Activated naive CD8-positive, alpha-beta T cell treated with anti-CD3 and anti-CD28 coated beads, Interleukin-2, amount 50 U/mL, for 24 hours (primary cell): ENCODE data around the gene TCP11L2.

ENCODE experiments used
- ATAC-seq: fragments of 150-1000 bp; cut with Tn5 transposase; one replicate; pipeline ENCODE4 v1.10.0; 2021
- DNase-seq: peaks from one replicate; pipeline ENCODE4 v3.0.0; 2021
- H3K27ac Mint-ChIP-seq: one replicate; pipeline ENCODE4 v1.8.0; 2021; ENCODE audit warnings: mild to moderate bottlenecking, mixed read lengths
- H3K27me3 Mint-ChIP-seq: one replicate; pipeline ENCODE4 v1.8.0; 2021; ENCODE audit warnings: mixed read lengths
- H3K36me3 Mint-ChIP-seq: one replicate; pipeline ENCODE4 v1.8.0; 2021; ENCODE audit warnings: low read depth, mixed read lengths
- H3K4me1 Mint-ChIP-seq: one replicate; pipeline ENCODE4 v1.8.0; 2021; ENCODE audit warnings: mixed read lengths
- H3K4me3 Mint-ChIP-seq: one replicate; pipeline ENCODE4 v1.8.0; 2021; ENCODE audit warnings: mild to moderate bottlenecking, moderate library complexity, mixed read lengths
- H3K9me3 Mint-ChIP-seq: one replicate; pipeline ENCODE4 v1.8.0; 2021; ENCODE audit warnings: mixed read lengths

The TCP11L2 gene

GRCh38 chr12:106302401-106303201 is at the start of gene TCP11L2:
Gene TCP11L2, plus strand, starts transcription at chr12:106302733. Its CDS starts 8,343 bp downstream, at chr12:106311076.
- H3K27ac Mint-ChIP-seq = peak within 1 kb of the TSS; percentile 97
- peaks cover 59% of the 10 kb centered on the region for H3K4me1 Mint-ChIP-seq
- H3K9me3 Mint-ChIP-seq = no peaks in the 10 kb centered on the region
- DNase-seq (peak; percentile 91), ATAC-seq (peak; percentile 64)
- peak within 1 kb of the TSS; percentile 86 for H3K4me3 Mint-ChIP-seq
- no peaks in the 10 kb centered on the region for H3K27me3 Mint-ChIP-seq
- no peaks in the 10 kb centered on the region for H3K36me3 Mint-ChIP-seq

- ATAC-seq (no peak), DNase-seq (no peak)
- Mint-ChIP-seq H3K27me3 (no peaks in the 10 kb centered on the region), H3K4me3 (no peak overlapping the region), H3K4me1 (no peaks in the 10 kb centered on the region), H3K36me3 (no peaks in the 10 kb centered on the region), H3K27ac (no peak overlapping the region), H3K9me3 (no peaks in the 10 kb centered on the region)
Measured at GRCh38 chr12:106254724-106255123, 47.8 kb upstream of the TCP11L2 start.

GRCh38 chr12:106255493-106255892 is 47.0 kb upstream of the TCP11L2 start:
- no peak for DNase-seq
- Mint-ChIP-seq H3K27me3 (peaks cover 2% of the 10 kb centered on the region), H3K36me3 (no peaks in the 10 kb centered on the region), H3K4me1 (no peaks in the 10 kb centered on the region), H3K27ac (no peak overlapping the region), H3K9me3 (no peaks in the 10 kb centered on the region), H3K4me3 (no peak overlapping the region)
- ATAC-seq = no peak

- Mint-ChIP-seq H3K36me3 (no peaks in the 10 kb centered on the region), H3K27ac (no peak overlapping the region), H3K4me1 (no peaks in the 10 kb centered on the region), H3K9me3 (no peaks in the 10 kb centered on the region), H3K4me3 (no peak overlapping the region), H3K27me3 (peaks cover 2% of the 10 kb centered on the region)
- DNase-seq = no peak
- ATAC-seq = no peak
Measured at GRCh38 chr12:106255952-106256351, 46.6 kb upstream of the TCP11L2 start.

- Mint-ChIP-seq H3K27me3 (peaks cover 2% of the 10 kb centered on the region), H3K9me3 (no peaks in the 10 kb centered on the region), H3K4me1 (no peaks in the 10 kb centered on the region), H3K27ac (no peak overlapping the region), H3K36me3 (no peaks in the 10 kb centered on the region), H3K4me3 (no peak overlapping the region)
- no peak for ATAC-seq
- no peak for DNase-seq
Measured at GRCh38 chr12:106256524-106256923, 46.0 kb upstream of the TCP11L2 start.

GRCh38 chr12:106258226-106258625 is 44.3 kb upstream of the TCP11L2 start:
- no peaks in the 10 kb centered on the region for H3K4me1 Mint-ChIP-seq
- no peaks in the 10 kb centered on the region for H3K9me3 Mint-ChIP-seq
- no peak for ATAC-seq
- peaks cover 2% of the 10 kb centered on the region for H3K27me3 Mint-ChIP-seq
- no peak overlapping the region for H3K4me3 Mint-ChIP-seq
- H3K36me3 Mint-ChIP-seq = no peaks in the 10 kb centered on the region
- no peak for DNase-seq
- H3K27ac Mint-ChIP-seq = no peak overlapping the region

- Mint-ChIP-seq H3K27ac (no peak overlapping the region), H3K4me1 (no peaks in the 10 kb centered on the region), H3K9me3 (no peaks in the 10 kb centered on the region), H3K36me3 (no peaks in the 10 kb centered on the region), H3K4me3 (no peak overlapping the region), H3K27me3 (peaks cover 2% of the 10 kb centered on the region)
- no peak for ATAC-seq
- DNase-seq = no peak
Measured at GRCh38 chr12:106258935-106259334, 43.6 kb upstream of the TCP11L2 start.

GRCh38 chr12:106265116-106265515 is 37.4 kb upstream of the TCP11L2 start:
- Mint-ChIP-seq H3K27me3 (peaks cover 4% of the 10 kb centered on the region), H3K9me3 (no peaks in the 10 kb centered on the region), H3K36me3 (no peaks in the 10 kb centered on the region), H3K4me1 (peaks cover 8% of the 10 kb centered on the region), H3K27ac (no peak overlapping the region), H3K4me3 (no peak overlapping the region)
- no peak for DNase-seq
- ATAC-seq = no peak

GRCh38 chr12:106267535-106267934 is 35.0 kb upstream of the TCP11L2 start:
- no peak overlapping the region for H3K27ac Mint-ChIP-seq

GRCh38 chr12:106269150-106269771 is 33.3 kb upstream of the TCP11L2 start:
- Mint-ChIP-seq H3K27me3 (peaks cover 2% of the 10 kb centered on the region), H3K4me1 (peaks cover 8% of the 10 kb centered on the region), H3K4me3 (no peak overlapping the region), H3K36me3 (no peaks in the 10 kb centered on the region), H3K9me3 (no peaks in the 10 kb centered on the region), H3K27ac (no peak overlapping the region)
- no peak for ATAC-seq
- no peak for DNase-seq

More at GRCh38 chr12:106267535-106267934, 35.0 kb upstream of the TCP11L2 start:
- Mint-ChIP-seq H3K36me3 (no peaks in the 10 kb centered on the region), H3K27me3 (peaks cover 2% of the 10 kb centered on the region), H3K4me1 (peaks cover 8% of the 10 kb centered on the region), H3K9me3 (no peaks in the 10 kb centered on the region), H3K4me3 (no peak overlapping the region)
- ATAC-seq (no peak), DNase-seq (no peak)

GRCh38 chr12:106271575-106272505 is 30.7 kb upstream of the TCP11L2 start:
- peaks cover 2% of the 10 kb centered on the region for H3K27me3 Mint-ChIP-seq
- no peak overlapping the region for H3K4me3 Mint-ChIP-seq
- no peaks in the 10 kb centered on the region for H3K9me3 Mint-ChIP-seq
- no peak for ATAC-seq
- peaks cover 8% of the 10 kb centered on the region for H3K4me1 Mint-ChIP-seq
- H3K36me3 Mint-ChIP-seq = no peaks in the 10 kb centered on the region
- H3K27ac Mint-ChIP-seq = no peak overlapping the region
- DNase-seq = no peak

GRCh38 chr12:106273491-106273890 is 29.0 kb upstream of the TCP11L2 start:
- Mint-ChIP-seq H3K36me3 (no peaks in the 10 kb centered on the region), H3K9me3 (no peaks in the 10 kb centered on the region), H3K4me1 (peaks cover 2% of the 10 kb centered on the region), H3K27me3 (peaks cover 2% of the 10 kb centered on the region), H3K27ac (no peak overlapping the region), H3K4me3 (no peak overlapping the region)
- DNase-seq (no peak), ATAC-seq (no peak)

GRCh38 chr12:106274012-106274411 is 28.5 kb upstream of the TCP11L2 start:
- Mint-ChIP-seq H3K36me3 (no peaks in the 10 kb centered on the region), H3K4me3 (no peak overlapping the region), H3K27ac (no peak overlapping the region), H3K9me3 (no peaks in the 10 kb centered on the region), H3K4me1 (peaks cover under 1% of the 10 kb centered on the region), H3K27me3 (no peaks in the 10 kb centered on the region)
- ATAC-seq (no peak), DNase-seq (no peak)

- no peak overlapping the region for H3K4me3 Mint-ChIP-seq
- H3K36me3 Mint-ChIP-seq = no peaks in the 10 kb centered on the region
- no peaks in the 10 kb centered on the region for H3K27me3 Mint-ChIP-seq
- no peak for DNase-seq
- no peaks in the 10 kb centered on the region for H3K9me3 Mint-ChIP-seq
- H3K4me1 Mint-ChIP-seq = no peaks in the 10 kb centered on the region
- no peak overlapping the region for H3K27ac Mint-ChIP-seq
- ATAC-seq = no peak
Measured at GRCh38 chr12:106274575-106275121, 27.9 kb upstream of the TCP11L2 start.
